ENCODE measurements around the gene CTNNBL1. TPM values are rescaled to one million over a fixed set of nuclear protein-coding genes. Genes with fewer than 3 reads are reported as not detected.

The CTNNBL1 gene
- polyA plus RNA-seq, 3 donors from 2014 or later: 99.5 to 109 (median 105) TPM

DNA sequence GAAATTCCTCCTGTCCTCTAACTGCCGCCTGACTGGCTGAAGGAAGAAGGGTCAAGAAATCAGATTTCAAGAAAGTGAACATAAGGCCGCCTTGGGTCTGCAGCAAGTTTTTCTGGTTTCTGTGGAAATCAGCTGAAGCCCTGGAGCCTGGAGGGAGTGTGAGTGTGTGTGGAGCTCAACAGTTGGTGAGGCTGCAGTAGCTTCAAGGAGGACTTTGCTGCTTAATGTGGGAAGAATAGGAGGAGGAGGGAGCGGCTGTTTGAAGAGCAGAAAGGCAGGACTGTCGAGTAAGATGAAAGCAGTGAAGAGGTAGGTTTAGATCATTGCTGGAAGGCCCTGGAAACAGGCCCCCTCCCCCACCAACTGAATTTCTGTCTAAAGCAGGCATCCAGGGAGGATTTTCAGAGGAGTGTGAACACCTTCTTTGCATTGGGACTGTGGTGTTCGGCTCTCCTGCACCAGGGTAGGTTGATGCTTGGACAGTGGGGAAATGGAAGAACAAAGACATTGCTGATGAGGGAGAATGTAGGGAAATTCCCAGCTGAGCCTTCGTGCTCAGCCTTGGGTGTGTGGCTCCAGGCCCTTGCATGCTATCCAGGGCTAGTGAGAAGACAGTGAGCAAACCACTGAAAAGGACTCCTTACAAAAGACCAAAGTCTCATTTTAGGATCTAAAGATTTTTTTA is 129.6 kb downstream of the CTNNBL1 start:
- no peaks in the 10 kb centered on the region for H3K27me3 Mint-ChIP-seq (ENCODE audit: low read depth in 3 of 3)
- H3K9me3 Mint-ChIP-seq: no peaks in the 10 kb centered on the region
- no peak overlapping the region for H3K27ac Mint-ChIP-seq
- no peak for DNase-seq
- peaks cover 0 to 8% of the 10 kb centered on the region in 2 donors for H3K4me1 Mint-ChIP-seq
- H3K36me3 Mint-ChIP-seq: peaks cover 7 to 17% (median 7%) of the 10 kb centered on the region in 3 donors
- no peak overlapping the region for H3K4me3 Mint-ChIP-seq

DNA sequence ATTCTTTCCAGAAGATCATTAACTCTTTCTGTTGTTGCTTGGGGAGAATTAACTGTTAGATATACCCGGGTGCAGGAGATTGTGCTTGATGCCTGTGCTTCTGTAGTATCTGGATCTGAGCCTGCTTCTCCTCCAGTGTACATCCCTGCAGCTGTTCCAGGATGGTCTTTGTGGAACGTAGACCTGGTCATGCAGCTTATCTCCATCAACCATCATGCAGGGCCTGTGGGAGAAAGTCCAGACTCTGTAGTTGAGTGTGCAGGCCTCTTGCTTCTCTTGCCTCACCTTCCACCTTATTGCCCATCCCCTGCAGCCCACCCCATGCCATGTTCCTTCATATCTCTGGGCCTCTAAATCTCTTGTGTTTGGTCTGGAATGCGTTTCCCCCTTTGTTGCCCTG is 133.8 kb downstream of the CTNNBL1 start:
- Mint-ChIP-seq H3K9me3 (no peaks in the 10 kb centered on the region), H3K4me1 (no peaks in the 10 kb centered on the region), H3K27ac (no peak overlapping the region), H3K27me3 (ENCODE audit: low read depth in 3 of 3) (peaks cover 0 to 1% (median 0%) of the 10 kb centered on the region in 3 donors), H3K36me3 (peaks cover 0 to 4% (median 0%) of the 10 kb centered on the region in 3 donors), H3K4me3 (no peak overlapping the region)
- DNase-seq: no peak

DNA sequence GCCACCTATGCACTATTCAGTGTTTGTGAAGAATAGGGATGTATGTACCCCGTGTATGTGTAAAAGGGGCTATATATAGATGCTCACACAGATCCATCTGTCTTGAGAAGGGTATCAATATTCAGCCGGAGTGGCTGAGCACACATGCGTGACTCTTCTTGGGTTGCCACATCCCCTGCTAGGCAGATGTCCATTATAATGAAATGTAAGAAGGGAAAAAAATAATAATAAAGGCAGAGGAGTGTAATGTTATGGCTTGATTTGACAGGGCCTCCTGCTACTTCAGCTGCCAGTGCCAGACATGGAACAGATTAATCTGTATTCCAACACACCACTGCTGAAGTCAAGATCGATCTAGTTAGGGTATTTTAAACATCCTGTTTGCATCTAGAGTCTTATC is 134.9 kb downstream of the CTNNBL1 start:
- Mint-ChIP-seq H3K36me3 (peaks cover 0 to 4% (median 0%) of the 10 kb centered on the region in 3 donors), H3K27me3 (ENCODE audit: low read depth in 3 of 3) (peaks cover 0 to 6% (median 2%) of the 10 kb centered on the region in 3 donors), H3K4me1 (no peaks in the 10 kb centered on the region), H3K27ac (no peak overlapping the region), H3K9me3 (no peaks in the 10 kb centered on the region), H3K4me3 (no peak overlapping the region)
- no peak for DNase-seq

DNA sequence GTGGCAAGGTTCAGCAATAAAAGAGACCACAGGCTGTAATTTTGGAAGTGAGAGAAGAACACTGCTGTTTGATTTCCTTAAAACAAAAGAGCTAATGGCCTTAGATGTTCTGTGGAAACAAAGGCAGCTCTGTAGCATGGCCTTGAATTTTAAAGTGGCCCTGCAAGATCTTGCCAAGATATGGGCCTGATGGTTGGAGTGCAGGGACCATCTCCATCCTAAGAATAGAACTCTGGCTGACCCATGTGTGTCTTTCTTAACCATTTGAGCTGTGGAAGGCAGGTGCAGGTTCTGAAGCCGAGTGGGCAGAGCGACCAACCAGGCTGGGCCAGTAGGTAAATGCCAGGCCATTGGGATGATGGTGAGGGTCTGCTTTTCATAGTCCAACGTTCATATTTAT is 135.3 kb downstream of the CTNNBL1 start:
- no peaks in the 10 kb centered on the region for H3K9me3 Mint-ChIP-seq
- peak overlapping the region in 1 of 6 donors; percentile 37 for H3K27ac Mint-ChIP-seq
- no peak overlapping the region for H3K4me3 Mint-ChIP-seq
- H3K27me3 Mint-ChIP-seq (ENCODE audit: low read depth in 3 of 3): peaks cover 0 to 7% (median 2%) of the 10 kb centered on the region in 3 donors
- H3K36me3 Mint-ChIP-seq: peaks cover 0 to 4% (median 0%) of the 10 kb centered on the region in 3 donors
- no peak for DNase-seq
- no peaks in the 10 kb centered on the region for H3K4me1 Mint-ChIP-seq

DNA sequence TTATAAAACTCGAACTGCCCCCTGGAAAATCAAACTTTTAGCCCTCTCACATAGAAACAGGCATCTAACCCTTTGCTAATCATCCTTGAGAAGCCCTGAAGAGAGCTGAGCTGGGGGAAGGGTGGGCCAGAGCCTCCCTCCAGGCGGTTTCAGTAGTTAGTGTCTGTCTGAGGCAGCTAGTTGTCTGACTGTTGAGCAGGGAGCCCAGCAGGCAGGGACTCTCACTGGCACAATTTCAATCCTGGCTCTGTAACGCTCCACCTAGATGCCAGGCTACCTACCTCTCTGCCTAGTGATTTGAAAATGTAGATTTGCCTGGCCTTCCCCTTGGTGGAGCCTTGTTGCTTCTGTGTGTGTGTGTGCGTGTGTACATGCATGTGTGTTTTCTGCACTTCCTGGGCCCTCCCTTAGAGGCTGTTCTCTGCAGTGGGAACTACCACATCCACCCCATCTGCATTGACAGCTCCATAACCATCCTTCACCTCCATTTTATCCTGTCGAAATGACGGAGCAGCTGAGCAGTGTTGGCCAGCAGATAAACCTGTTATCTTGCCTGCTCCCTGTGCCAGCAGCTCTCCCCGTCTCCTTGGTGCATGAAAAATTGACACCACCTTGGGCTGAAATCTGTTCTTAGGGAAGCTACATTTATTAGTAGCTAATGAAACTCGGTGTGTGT is 139.5 kb downstream of the CTNNBL1 start:
- no peaks in the 10 kb centered on the region for H3K9me3 Mint-ChIP-seq
- no peak for DNase-seq
- peaks cover 0 to 8% (median 5%) of the 10 kb centered on the region in 3 donors for H3K36me3 Mint-ChIP-seq
- H3K27ac Mint-ChIP-seq: no peak overlapping the region
- H3K4me1 Mint-ChIP-seq: peaks cover 7 to 15% of the 10 kb centered on the region in 2 donors
- peaks cover 1 to 7% (median 2%) of the 10 kb centered on the region in 3 donors for H3K27me3 Mint-ChIP-seq (ENCODE audit: low read depth in 3 of 3)
- H3K4me3 Mint-ChIP-seq: no peak overlapping the region

DNA sequence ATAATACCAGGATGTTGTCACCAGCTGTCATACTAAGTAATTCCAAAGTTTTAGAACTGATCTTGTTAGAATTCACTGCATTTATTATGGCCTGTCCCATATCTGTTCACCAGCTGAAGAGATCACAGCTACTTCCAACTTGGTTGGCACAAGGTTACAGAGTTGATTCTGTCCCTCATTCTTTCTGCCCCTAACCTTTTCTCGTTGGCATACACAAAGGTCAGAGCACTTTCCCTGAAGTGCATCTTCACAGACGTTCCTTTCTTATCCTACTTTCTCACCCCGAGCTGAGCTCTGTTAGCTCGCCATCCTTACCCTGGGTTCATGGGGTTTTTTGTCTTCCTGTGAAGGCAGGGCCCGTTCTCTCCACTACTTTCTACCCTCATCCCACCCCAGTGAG is 143.1 kb downstream of the CTNNBL1 start:
- Mint-ChIP-seq H3K27ac (no peak overlapping the region), H3K4me3 (no peak overlapping the region), H3K9me3 (no peaks in the 10 kb centered on the region), H3K36me3 (peaks cover 10 to 12% (median 11%) of the 10 kb centered on the region in 3 donors), H3K4me1 (peaks cover 7 to 15% of the 10 kb centered on the region in 2 donors), H3K27me3 (ENCODE audit: low read depth in 3 of 3) (peaks cover 1 to 7% (median 2%) of the 10 kb centered on the region in 3 donors)
- no peak for DNase-seq

DNA sequence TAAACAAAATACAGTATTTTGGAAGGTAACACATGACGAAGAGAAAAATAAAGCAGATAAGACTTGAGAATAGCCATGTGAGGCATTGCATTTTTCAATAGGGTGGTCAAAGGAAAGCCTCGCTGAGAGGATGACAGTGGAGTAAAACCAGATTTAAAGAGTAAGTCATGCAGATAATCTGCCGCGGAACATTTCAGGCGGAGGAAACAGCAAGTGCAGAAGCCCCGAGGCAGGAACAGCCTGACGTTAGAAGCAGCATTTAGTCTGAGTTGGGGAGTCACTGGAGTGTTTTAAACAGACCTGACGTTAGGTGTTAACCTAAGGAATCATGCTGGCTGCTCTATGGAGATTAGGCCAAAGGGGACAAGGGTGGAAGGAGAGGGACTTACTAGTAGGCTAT is 144.1 kb downstream of the CTNNBL1 start:
- H3K9me3 Mint-ChIP-seq: no peaks in the 10 kb centered on the region
- H3K27me3 Mint-ChIP-seq (ENCODE audit: low read depth in 3 of 3): peaks cover 1 to 7% (median 2%) of the 10 kb centered on the region in 3 donors
- DNase-seq: no peak
- H3K4me1 Mint-ChIP-seq: peaks cover 7 to 15% of the 10 kb centered on the region in 2 donors
- H3K36me3 Mint-ChIP-seq: peaks cover 17 to 20% (median 18%) of the 10 kb centered on the region in 3 donors
- no peak overlapping the region for H3K4me3 Mint-ChIP-seq
- H3K27ac Mint-ChIP-seq: no peak overlapping the region

DNA sequence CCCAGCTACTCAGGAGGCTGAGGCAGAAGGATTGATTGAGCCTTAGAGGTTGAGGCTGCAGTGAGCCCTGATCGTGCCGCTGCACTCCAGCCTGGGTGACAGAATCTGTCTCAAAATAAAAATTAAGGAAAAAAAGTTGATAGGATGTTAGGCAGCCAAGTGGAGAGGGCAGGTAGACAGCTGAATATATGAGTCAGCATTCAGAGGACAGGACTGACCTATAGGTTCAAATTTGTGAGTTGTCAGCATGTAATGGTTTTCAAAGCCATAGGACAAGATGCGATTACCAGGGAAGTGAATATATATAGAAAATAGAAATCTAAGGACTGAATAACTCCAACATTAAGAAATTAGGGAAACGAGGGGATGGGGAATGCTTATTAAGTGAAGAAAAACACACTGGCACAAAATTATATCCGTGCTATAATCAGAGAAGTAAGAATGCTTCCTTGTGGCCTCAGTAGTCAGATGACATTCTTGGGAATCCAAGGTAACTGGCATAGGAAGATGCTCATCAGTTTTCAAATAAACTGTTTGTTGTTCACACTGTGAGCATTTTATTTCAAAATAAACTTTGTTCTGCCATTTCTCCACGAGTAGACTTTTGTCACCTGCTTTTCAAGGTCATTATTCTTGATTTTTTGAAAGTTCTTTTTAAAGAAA is 145.1 kb downstream of the CTNNBL1 start:
- Mint-ChIP-seq H3K4me3 (no peak overlapping the region), H3K36me3 (peaks cover 24 to 25% (median 24%) of the 10 kb centered on the region in 3 donors), H3K9me3 (no peaks in the 10 kb centered on the region), H3K27me3 (ENCODE audit: low read depth in 3 of 3) (peaks cover 0 to 2% (median 1%) of the 10 kb centered on the region in 3 donors), H3K4me1 (peaks cover 7 to 15% of the 10 kb centered on the region in 2 donors), H3K27ac (no peak overlapping the region)
- no peak for DNase-seq

DNA sequence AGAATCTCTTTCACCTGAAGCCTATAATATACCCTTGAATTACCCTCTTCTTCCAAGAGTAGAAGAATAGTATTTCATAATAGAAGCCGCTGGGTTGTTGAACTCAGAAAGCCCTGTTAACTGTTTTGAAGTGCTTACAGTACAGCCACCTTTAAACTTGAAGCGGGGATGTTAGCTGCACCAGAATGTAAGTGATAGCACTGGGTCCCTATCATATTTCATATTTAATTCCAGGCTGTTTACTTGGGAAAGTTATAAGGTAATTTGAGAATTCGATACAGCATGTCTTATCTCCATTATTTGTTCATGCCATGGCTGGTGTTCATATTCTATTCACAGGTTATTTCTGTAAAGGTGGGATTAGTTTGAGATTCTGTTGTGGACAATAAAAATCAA is 145.6 kb downstream of the CTNNBL1 start:
- no peaks in the 10 kb centered on the region for H3K9me3 Mint-ChIP-seq
- no peak overlapping the region for H3K27ac Mint-ChIP-seq
- peaks cover 24 to 25% (median 24%) of the 10 kb centered on the region in 3 donors for H3K36me3 Mint-ChIP-seq
- no peak for DNase-seq
- H3K4me3 Mint-ChIP-seq: no peak overlapping the region
- peaks cover 0 to 2% (median 1%) of the 10 kb centered on the region in 3 donors for H3K27me3 Mint-ChIP-seq (ENCODE audit: low read depth in 3 of 3)
- peaks cover 7 to 15% of the 10 kb centered on the region in 2 donors for H3K4me1 Mint-ChIP-seq

DNA sequence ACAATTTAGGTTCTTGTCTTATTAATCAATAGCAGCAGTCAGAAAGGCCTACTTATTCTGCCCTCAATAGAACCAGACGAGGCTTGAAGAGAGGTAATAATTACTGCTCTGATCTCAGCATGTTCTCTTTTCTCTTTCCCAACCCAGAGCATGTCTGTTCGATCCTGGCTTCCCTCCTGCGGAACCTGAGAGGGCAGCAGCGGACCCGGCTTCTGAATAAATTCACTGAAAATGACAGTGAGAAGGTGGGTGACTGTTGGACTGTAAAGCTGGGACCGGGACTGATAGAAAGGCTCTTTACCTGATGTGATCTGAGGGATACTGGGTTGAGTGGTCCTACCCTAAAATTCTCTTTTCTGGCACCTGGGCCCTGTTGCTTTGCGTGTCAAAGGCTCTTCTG is 146.1 kb downstream of the CTNNBL1 start:
- Mint-ChIP-seq H3K9me3 (no peaks in the 10 kb centered on the region), H3K4me3 (no peak overlapping the region), H3K4me1 (peaks cover 7 to 15% of the 10 kb centered on the region in 2 donors), H3K27me3 (ENCODE audit: low read depth in 3 of 3) (peaks cover 0 to 2% (median 1%) of the 10 kb centered on the region in 3 donors), H3K27ac (peak overlapping the region in 1 of 6 donors; percentile 19), H3K36me3 (peaks cover 24 to 26% (median 24%) of the 10 kb centered on the region in 3 donors)
- DNase-seq: no peak

DNA sequence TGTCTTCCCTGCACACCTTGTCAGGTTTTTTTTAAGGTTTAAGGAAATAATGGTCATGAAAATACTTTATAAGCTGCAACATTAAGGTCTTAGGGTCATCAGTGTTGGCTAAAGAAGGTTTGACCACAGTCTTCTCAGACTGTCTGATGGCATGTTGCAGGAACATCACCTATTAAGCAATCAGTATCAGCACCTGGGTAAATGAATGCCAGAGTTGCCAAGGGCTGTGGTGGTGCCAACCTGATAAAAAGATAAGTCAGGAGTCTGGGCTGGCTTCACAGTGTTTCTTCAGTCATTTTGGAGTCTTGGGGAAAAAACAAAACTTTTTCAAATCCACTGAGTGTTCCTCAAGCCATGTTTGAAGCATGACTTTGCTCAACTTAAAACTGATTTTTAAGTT is 147.6 kb downstream of the CTNNBL1 start:
- Mint-ChIP-seq H3K27ac (no peak overlapping the region), H3K36me3 (peaks cover 20 to 33% (median 24%) of the 10 kb centered on the region in 3 donors), H3K27me3 (ENCODE audit: low read depth in 3 of 3) (peaks cover 0 to 4% (median under 1%) of the 10 kb centered on the region in 3 donors), H3K4me3 (no peak overlapping the region), H3K9me3 (no peaks in the 10 kb centered on the region), H3K4me1 (peaks cover 4 to 11% of the 10 kb centered on the region in 2 donors)
- DNase-seq: no peak

DNA sequence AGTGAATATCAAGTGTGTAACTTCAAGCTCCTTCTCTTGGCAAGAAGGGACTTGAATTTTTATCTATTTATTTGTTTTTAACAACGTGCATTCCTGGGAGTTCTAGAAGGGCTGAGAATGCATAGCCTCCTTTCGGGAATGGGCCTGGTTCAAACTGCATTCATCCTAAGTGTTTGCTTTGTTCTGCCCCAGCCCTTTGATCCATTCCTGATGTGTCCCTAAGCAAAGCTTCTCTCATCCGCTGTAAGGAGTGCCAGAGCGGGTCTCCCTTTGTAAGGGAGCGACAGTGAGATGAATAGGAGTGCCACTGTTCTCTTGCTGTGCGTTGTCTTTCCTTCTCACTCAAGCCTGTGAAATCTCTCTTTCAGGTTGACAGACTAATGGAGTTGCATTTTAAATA is 148.1 kb downstream of the CTNNBL1 start:
- Mint-ChIP-seq H3K27ac (peak overlapping the region in 1 of 6 donors; percentile 9), H3K36me3 (peaks cover 19 to 36% (median 30%) of the 10 kb centered on the region in 3 donors), H3K9me3 (no peaks in the 10 kb centered on the region), H3K4me3 (no peak overlapping the region), H3K4me1 (peaks cover 0 to 5% of the 10 kb centered on the region in 2 donors), H3K27me3 (ENCODE audit: low read depth in 3 of 3) (peaks cover 0 to 4% (median 0%) of the 10 kb centered on the region in 3 donors)
- no peak for DNase-seq

DNA sequence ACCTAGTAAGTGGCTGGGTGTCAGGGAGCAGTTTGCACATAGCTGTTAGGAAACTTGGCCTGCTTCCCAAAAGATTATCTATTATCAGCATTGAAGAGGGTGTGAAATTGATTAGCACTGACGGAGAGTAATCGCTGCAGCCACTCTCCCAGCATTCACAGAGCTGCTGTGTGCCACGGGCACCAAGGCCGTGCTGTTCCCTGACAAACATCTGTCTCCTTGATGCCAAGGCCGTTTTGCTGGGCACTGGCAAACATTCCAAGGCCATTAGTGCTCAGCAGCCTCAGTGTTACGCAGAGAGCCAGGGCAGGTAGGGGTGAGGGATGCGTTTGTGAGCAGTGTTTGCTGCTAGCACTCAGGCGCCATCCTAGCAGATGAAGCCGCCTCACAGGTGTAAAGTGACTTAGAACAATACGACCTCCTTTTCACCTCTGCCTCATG is 151.4 kb downstream of the CTNNBL1 start:
- peaks cover 28 to 50% (median 48%) of the 10 kb centered on the region in 3 donors for H3K36me3 Mint-ChIP-seq
- no peak for DNase-seq
- H3K9me3 Mint-ChIP-seq: no peaks in the 10 kb centered on the region
- no peak overlapping the region for H3K4me3 Mint-ChIP-seq
- H3K4me1 Mint-ChIP-seq: no peaks in the 10 kb centered on the region
- H3K27ac Mint-ChIP-seq: no peak overlapping the region
- H3K27me3 Mint-ChIP-seq (ENCODE audit: low read depth in 3 of 3): peaks cover 0 to 7% (median 0%) of the 10 kb centered on the region in 3 donors

DNA sequence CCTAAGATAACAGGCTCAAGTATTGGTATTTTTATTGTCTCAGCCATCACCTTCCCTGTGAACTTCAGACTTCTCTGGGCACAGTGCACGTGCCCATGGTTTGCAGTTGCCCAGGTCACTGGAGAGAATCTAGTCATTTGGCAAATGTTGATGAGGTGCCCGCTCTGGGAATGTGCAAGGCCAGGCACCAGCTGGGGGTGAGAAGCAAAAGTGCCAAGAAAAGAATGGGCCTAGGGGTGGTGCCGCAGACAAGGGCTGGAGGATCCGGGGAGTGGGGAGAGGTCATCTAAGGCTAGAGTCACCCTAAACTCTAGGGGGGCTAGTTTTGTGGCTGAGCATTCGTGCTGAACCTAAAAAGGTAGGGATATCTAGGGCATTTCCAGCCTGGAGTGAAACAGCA is 152.0 kb downstream of the CTNNBL1 start:
- peaks cover 22 to 49% (median 42%) of the 10 kb centered on the region in 3 donors for H3K36me3 Mint-ChIP-seq
- DNase-seq: no peak
- no peak overlapping the region for H3K27ac Mint-ChIP-seq
- no peak overlapping the region for H3K4me3 Mint-ChIP-seq
- no peaks in the 10 kb centered on the region for H3K4me1 Mint-ChIP-seq
- no peaks in the 10 kb centered on the region for H3K9me3 Mint-ChIP-seq
- peaks cover 0 to 5% (median 0%) of the 10 kb centered on the region in 3 donors for H3K27me3 Mint-ChIP-seq (ENCODE audit: low read depth in 3 of 3)

Data from immature natural killer cell (primary cell).